HG02623 (cell line): ENCODE data around the gene RAB31.

Experiments used
- ATAC-seq: cut with Tn5 transposase; IDR thresholded peaks from one replicate; pipeline ENCODE4 v1.9.1; 2021; ENCODE audit warnings: moderate library complexity; ENCODE audit not compliant: unreplicated experiment

Gene RAB31

GRCh38 chr18:9831723-9832199, 123.7 kb downstream of the RAB31 start:
- no peak for ATAC-seq

DNA sequence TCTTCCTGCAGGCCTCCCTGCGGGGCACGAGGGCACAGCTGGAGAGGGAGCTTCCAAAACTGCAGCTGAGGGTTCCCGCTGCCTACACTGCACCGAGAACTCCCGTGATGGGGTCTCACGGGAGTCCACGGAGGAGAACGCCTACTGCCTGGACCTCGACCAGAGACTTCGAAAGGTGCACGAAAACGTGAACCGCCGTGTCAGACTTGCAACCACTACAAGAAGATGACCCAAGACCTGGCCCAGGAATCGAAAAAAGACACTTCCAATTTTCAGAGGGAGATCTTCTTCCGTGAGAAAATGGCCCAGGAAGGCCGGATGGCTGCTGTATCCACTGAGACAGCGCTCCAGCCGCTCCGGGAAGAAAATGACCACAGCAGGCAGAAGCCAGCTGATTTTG, 124.8 kb downstream of the RAB31 start:
- ATAC-seq = no peak

- ATAC-seq = no peak
Observed at GRCh38 chr18:9834551-9834950, 126.5 kb downstream of the RAB31 start.

DNA sequence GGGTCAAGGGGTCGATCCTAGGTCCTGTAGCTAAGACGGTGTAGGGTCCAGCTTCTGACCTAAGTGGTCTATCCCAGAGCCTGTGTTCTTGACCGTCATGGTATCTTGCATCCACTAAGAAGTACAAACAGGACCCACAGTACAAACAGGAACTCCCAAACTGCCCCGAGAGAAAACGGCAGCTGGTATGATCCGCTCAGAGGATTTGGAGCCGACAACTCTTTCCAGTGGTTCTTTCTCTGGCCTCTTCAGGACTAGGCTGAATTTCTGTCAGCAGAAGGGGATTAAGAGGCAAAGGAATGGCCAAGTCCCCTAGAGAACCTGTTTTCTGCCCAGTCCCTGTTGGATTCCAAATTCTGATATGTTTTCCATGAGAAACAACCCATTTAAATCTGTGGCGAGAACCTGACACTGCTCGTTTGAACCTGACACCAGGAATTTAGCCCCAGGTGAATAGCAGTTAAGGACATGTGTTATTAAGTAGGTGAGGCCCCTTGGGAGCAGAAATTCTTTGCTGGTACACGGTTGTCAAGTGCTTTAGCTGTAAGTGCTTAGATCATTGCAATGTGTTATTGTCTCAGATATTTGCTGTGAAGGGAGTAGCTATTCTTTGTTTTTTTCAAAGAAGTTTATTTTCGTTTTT, 127.1 kb downstream of the RAB31 start:
- ATAC-seq = no peak

DNA sequence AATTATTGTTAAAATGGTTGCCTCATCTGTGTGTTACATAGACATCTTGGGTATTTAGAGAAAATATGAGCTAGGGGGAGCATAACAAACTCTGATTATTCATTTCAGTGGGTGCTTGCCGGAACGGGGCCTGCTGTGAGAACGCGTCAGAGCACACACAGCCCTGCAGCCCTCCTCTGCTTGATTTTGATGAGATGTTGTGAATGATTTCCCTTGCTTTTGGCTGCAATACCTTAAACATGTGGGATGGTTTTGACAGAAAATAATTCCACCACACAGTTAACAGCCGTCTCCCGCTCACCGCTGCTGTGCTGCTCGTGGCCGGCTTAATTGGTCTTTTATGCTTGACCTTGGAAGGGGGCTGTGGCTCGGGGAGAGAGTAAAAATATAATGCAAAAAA, 127.7 kb downstream of the RAB31 start:
- ATAC-seq = no peak

DNA sequence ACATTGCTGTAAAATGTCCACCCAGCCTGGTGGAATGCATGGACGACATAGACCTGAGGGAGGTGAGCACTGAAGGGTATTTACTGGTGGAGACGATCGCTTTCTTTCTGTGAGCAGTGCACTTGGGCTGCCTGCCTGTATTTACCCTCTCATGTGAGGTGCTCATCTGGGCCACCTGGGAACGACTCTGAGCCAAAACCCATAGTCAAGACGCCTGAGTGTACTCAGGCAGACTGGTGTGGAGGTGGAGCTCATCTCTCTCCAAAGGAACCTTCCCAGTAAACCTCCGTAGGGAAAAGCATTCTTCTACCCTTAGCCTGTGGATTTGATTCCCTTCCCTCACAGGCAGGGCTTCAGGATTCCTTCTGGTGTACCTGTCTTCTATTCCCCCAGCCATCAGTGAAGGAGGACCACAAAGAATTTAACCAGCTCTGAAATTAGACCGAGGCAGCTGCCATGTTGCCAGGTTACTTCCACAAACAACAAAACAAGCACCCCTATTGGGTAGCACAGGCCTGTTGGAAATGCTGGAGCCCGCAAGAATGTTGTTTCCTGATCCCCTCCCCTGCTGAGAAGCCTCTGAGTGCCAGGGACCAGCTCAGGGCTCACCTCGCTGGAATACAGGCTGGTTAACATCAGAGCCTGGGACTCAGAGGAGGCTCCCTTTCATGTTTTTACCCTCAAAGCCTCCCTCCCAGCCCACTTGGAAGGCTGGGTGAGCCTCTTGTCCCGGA, 130.2 kb downstream of the RAB31 start:
- ATAC-seq = no peak

DNA sequence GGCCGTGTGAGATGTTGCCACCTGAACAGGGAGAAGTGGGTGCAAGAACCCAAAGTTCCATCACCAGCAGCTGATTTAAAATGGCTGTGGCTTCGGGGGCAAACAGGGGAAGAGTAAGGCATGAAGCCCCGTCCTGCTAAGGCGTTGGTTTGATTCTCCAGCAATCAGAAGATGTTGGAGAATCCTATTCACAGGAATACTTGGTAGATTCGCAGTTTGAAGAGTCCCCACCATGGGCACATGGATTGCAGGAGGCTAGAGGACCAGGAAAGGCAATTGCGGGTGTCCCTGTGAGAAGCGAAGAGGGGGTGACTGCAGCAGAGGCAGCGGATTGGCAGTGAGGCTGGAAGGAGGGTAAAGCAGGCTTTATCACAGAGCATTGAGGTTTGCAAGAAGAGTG, 131.1 kb downstream of the RAB31 start:
- no peak for ATAC-seq

GRCh38 chr18:9839853-9840252, 131.8 kb downstream of the RAB31 start:
- no peak for ATAC-seq

DNA sequence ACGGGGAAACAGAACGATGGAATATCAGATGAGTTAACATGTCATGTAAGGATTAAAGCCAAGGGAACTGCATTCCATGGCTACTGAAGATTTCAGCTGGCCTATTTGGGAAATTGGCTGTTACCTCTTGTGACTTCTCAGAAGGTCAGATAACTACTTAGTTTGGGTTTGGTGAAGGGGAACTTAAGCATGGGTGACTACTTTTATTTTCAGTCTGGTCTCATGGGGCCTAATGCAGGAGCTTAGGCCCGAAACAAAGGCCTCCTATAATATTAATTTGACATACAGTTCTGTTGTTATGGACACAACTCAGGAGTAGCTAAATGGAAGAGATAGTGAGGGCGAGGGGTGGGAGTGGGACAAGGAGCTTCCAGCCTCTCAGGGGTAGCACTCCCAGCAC, 133.7 kb downstream of the RAB31 start:
- ATAC-seq = no peak

DNA sequence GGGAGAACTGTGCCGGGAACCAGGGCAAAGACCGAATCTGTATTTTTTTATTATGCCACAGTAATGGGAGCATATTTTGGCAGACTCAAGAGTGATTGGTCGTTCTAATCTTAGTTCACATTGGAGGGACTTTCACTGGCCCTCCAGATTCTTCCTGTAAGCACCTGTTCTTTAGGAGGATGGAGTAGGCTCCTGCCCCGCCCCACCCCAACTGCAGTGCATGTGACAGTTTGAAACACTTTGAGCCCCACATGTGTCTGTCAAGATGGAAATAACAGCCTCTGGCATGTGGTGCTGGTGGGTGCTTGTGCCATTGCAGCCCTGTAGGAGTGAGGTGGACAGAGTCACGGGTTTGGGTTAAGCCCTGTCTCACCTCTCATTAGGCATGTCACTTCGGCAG, 134.3 kb downstream of the RAB31 start:
- ATAC-seq = no peak

GRCh38 chr18:9845256-9845655, 137.2 kb downstream of the RAB31 start:
- no peak for ATAC-seq

DNA sequence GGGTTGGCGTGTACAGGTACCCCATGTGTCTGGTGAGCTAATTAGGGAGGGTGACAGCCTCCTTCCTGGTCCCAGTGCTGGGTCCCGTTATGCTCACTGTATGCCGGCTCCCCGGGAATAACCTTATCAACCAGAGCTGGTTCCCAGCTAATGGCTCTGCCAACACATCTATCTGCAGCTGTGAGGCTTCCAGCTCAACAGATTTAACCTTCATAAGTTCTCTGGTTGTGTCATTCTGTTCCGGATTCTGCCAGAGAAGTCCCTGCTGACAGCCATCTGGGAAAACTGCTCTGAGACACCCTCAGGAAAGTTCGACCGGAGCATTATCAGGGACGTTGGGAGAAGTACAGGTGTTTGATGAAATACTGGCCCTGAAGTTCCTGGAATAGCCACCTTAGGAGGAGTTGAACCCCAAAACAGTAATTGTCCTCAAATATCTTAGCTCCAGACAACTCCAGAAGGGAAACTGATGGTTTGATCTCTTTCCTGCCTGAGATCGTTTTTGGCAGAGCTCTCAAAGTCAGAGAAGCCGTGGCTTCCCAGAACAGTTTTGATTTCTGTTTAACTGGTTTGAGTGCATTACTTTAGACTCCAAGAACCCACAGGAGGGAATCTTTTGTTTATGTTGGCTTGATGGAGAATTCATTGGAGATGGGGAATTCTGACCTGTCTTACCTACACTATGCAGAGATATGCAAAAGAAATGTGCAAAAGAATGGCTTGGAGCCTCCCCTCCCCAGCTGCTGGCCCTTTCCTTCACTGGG, 138.2 kb downstream of the RAB31 start:
- ATAC-seq = no peak

DNA sequence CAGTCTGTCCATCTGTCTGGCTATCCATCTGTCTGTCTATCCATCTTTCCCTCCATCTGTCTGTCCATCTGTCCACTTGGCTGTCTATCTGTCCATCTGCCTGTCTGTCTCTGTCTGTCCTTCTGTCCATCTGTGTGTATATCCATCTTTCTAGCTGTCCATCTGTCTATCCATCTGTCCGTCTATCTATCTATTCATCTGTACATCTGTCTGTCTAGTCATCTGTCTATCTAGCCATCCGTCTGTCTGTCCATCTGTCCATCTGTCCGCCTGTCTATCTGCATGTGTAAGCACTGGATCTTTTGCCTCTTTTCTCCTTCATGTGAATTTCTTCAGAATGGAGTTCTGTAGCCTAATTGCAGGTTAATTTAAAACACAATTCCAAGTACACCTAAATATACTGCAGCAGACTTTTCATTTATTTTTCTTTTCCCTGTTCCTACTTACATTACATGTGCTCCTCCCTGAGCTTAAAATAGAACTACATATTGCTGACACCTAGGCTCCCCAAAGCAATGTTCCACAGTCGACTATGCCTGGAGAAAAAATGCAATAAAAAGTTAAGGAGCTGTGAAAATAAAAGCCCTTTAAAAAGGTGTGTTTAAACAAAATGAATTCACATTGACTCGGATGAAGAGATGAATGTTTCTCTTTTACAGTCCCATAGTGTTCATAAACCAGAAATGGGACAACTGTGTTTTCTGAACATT, 140.2 kb downstream of the RAB31 start:
- no peak for ATAC-seq

- ATAC-seq = no peak
Observed at GRCh38 chr18:9849407-9850283, 141.5 kb downstream of the RAB31 start.

GRCh38 chr18:9850309-9850708, 142.2 kb downstream of the RAB31 start:
- ATAC-seq = no peak

- ATAC-seq = no peak
Observed at GRCh38 chr18:9851511-9851910, 143.4 kb downstream of the RAB31 start.

- no peak for ATAC-seq
Observed at GRCh38 chr18:9852266-9853081, 144.4 kb downstream of the RAB31 start.

DNA sequence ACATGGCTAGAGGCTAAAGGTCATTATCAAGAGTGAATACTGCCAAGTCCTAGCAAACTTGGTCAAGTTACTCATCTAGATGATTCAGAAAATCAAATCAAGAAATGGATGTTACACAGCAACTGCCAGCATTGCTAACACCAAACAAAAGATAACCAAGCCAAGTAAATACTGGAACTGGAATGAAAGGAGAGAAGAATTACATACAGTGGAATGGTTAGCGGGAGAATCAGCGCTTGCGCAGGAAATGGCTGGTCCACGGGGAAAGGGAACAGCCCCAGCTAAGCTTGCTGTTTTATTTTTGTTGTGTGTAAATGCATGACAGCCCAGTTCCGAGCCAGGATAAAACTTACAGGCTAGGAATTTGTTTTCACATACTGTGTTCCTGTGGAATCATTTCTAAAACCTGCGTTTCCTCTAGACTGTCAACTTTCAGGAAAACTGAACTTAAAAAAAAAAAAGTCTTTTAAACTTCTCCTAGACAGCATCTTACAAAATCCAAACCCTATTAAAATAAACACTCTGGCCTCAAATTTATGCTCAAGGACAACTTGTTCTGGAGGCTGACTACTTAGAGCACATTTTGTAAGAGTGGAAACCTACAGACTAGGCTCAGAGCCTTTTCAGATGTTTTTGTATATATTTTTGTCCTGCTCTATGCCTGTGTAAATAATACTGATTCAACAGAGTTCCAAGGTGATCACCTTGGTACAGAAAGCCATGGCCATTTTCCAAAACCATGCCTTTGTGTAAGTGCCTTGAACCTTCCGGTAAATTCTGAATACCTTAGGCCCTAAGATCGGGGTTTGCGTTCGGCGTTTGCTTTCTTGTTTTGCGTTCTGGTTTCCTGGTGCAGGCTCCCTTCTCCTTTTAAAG, 146.9 kb downstream of the RAB31 start:
- ATAC-seq = no peak
